Skeletal muscle tissue (tissue), 4 donors: ENCODE results near the gene SPARCL1. TPM values are rescaled to one million over a fixed set of nuclear protein-coding genes. Genes with fewer than 3 reads are reported as not detected.

Experiments used
- H3K27ac ChIP-seq: one replicate; pipeline ENCODE4 v1.7.0; 2013; ENCODE audit warnings: mild to moderate bottlenecking, low read depth, low read length, inconsistent platforms
- H3K27me3 ChIP-seq, 3 donors: one replicate each; pipeline ENCODE4 v1.7.0; 2013; ENCODE audit warnings: low read length in 3 of 3; ENCODE audit not compliant: control insufficient read depth in 3 of 3, insufficient read depth in 3 of 3
- H3K36me3 ChIP-seq, 3 donors: one replicate each; pipeline ENCODE4 v1.7.0; 2013; ENCODE audit warnings: low read length in 3 of 3; ENCODE audit not compliant: control insufficient read depth in 3 of 3, insufficient read depth in 3 of 3
- H3K4me1 ChIP-seq, 3 donors: one replicate each; pipeline ENCODE4 v1.7.0; 2013; ENCODE audit warnings: low read length in 3 of 3, mild to moderate bottlenecking in 3 of 3; ENCODE audit not compliant: control insufficient read depth in 3 of 3, insufficient read depth in 3 of 3
- H3K4me3 ChIP-seq, 3 donors: one replicate each; pipeline ENCODE4 v1.7.0; 2013; ENCODE audit warnings: low read length in 3 of 3
- H3K9ac ChIP-seq, 3 donors: one replicate each; pipeline ENCODE4 v1.7.0; 2013; ENCODE audit warnings: low read length in 3 of 3, mild to moderate bottlenecking in 3 of 3, moderate library complexity in 2 of 3, low read depth in 1 of 3
- H3K9me3 ChIP-seq, 3 donors: one replicate each; pipeline ENCODE4 v1.7.0; 2013; ENCODE audit warnings: low read length in 3 of 3; ENCODE audit not compliant: control insufficient read depth in 3 of 3
- total RNA-seq: library from RNA; depleted of rRNA; stranded (reverse); fragments of >200 nt; gene quantifications from one replicate; pipeline ENCODE4 v1.2.3, GENCODE V29; 2014
- donor health status: Osteomylitis.

Gene SPARCL1
- total RNA-seq, 1 donor from 2014 or later = 116 TPM

- Histone ChIP-seq H3K9ac (no peak overlapping the region), H3K27me3 (no peaks in the 10 kb centered on the region), H3K36me3 (peaks cover 0 to 6% (median 5%) of the 10 kb centered on the region in 3 donors), H3K4me1 (peaks cover 5 to 12% (median 8%) of the 10 kb centered on the region in 3 donors), H3K4me3 (no peak overlapping the region), H3K27ac (peak overlapping the region; percentile 32), H3K9me3 (no peaks in the 10 kb centered on the region)
Measured at GRCh38 chr4:87506974-87507701, 22.0 kb downstream of the SPARCL1 start.

- Histone ChIP-seq H3K27me3 (no peaks in the 10 kb centered on the region), H3K9ac (no peak overlapping the region), H3K4me1 (peaks cover 5 to 11% (median 5%) of the 10 kb centered on the region in 3 donors), H3K36me3 (peaks cover 0 to 6% (median 5%) of the 10 kb centered on the region in 3 donors), H3K4me3 (no peak overlapping the region), H3K27ac (no peak overlapping the region), H3K9me3 (no peaks in the 10 kb centered on the region)
Measured at GRCh38 chr4:87505862-87506261, 23.3 kb downstream of the SPARCL1 start.

GRCh38 chr4:87502580-87503238, 26.5 kb downstream of the SPARCL1 start:
- Histone ChIP-seq H3K9ac (no peak overlapping the region), H3K4me1 (peaks cover 4 to 20% (median 4%) of the 10 kb centered on the region in 3 donors), H3K4me3 (no peak overlapping the region), H3K36me3 (no peaks in the 10 kb centered on the region), H3K27ac (peak overlapping the region; percentile 3), H3K9me3 (no peaks in the 10 kb centered on the region), H3K27me3 (no peaks in the 10 kb centered on the region)

- Histone ChIP-seq H3K27me3 (no peaks in the 10 kb centered on the region), H3K4me1 (peaks cover 0 to 16% (median 2%) of the 10 kb centered on the region in 3 donors), H3K9ac (no peak overlapping the region), H3K27ac (no peak overlapping the region), H3K9me3 (no peaks in the 10 kb centered on the region), H3K36me3 (no peaks in the 10 kb centered on the region), H3K4me3 (no peak overlapping the region)
Measured at GRCh38 chr4:87500092-87500462, 29.1 kb downstream of the SPARCL1 start.

DNA sequence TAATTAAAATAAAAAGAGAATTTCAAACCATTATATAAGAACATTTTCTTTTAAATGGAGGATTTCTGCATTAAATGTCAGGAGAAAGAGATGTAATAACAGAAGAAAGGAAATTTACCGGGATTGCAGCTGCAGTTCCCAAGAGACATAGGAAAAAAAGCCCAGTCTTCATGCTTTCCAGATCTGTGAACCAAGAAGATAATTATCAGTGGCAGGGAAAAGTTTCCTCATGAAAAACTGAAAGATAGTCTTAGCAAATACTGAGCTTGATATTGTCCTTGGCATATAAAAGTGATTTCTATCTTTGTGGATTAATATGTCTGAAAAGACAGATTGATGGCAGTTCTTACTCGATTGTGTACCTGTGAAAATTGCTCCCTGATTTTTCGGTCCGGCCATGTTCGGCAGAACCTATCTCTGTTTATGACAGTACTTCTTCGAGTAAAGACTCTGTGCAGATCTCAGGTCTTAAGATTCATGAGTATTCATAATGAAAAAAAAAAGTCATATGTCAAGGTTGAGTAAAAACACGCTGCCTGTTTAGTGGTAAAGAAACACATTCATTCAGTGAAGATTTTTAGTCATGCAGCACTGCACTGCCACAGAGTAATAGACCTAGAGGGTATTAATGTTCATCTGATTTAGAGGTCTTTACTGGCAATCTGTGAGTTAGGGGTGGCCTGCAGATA, 29.6 kb downstream of the SPARCL1 start:
- Histone ChIP-seq H3K36me3 (no peaks in the 10 kb centered on the region), H3K9me3 (no peaks in the 10 kb centered on the region), H3K9ac (no peak overlapping the region), H3K27ac (no peak overlapping the region), H3K4me1 (peaks cover 0 to 16% (median 2%) of the 10 kb centered on the region in 3 donors), H3K27me3 (no peaks in the 10 kb centered on the region), H3K4me3 (no peak overlapping the region)

GRCh38 chr4:87498446-87498900, 30.7 kb downstream of the SPARCL1 start:
- Histone ChIP-seq H3K9ac (no peak overlapping the region), H3K27me3 (no peaks in the 10 kb centered on the region), H3K4me1 (peaks cover 0 to 20% (median 6%) of the 10 kb centered on the region in 3 donors), H3K4me3 (peak overlapping the region in 2 of 3 donors; percentile 31 to 60), H3K27ac (peak overlapping the region; percentile 9), H3K36me3 (peaks cover 4 to 9% (median 7%) of the 10 kb centered on the region in 3 donors), H3K9me3 (no peaks in the 10 kb centered on the region)

GRCh38 chr4:87497578-87497977, 31.6 kb downstream of the SPARCL1 start:
- peaks cover 4 to 10% (median 7%) of the 10 kb centered on the region in 3 donors for H3K36me3 ChIP-seq

DNA sequence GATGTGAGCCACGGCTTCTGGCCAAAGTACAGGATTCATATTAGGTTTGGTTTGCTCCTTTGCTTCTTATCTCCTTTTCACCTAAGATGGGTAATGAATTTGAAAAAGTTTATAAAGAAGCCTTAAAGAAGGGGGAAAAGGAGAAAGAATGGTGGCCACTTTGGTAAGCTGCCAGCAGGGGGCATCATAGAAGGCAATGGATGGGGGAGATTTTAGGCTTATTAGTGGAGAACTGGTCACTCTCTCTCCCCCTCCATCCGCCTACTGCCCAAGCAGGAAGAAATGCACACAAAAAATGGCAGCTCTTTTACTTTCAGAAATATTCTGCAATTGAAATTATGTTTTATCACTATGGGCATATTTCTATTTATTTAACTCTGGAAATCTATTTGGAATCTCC, 32.0 kb downstream of the SPARCL1 start:
- H3K36me3 ChIP-seq = peaks cover 4 to 10% (median 7%) of the 10 kb centered on the region in 3 donors
- peaks cover 0 to 22% (median 6%) of the 10 kb centered on the region in 3 donors for H3K4me1 ChIP-seq
- no peak overlapping the region for H3K27ac ChIP-seq
- H3K27me3 ChIP-seq = no peaks in the 10 kb centered on the region
- no peaks in the 10 kb centered on the region for H3K9me3 ChIP-seq
- no peak overlapping the region for H3K4me3 ChIP-seq
- no peak overlapping the region for H3K9ac ChIP-seq

More at GRCh38 chr4:87497578-87497977, 31.6 kb downstream of the SPARCL1 start:
- Histone ChIP-seq H3K9me3 (no peaks in the 10 kb centered on the region), H3K27me3 (no peaks in the 10 kb centered on the region), H3K9ac (no peak overlapping the region), H3K27ac (peak overlapping the region; percentile 9), H3K4me1 (peaks cover 0 to 22% (median 6%) of the 10 kb centered on the region in 3 donors), H3K4me3 (no peak overlapping the region)

DNA sequence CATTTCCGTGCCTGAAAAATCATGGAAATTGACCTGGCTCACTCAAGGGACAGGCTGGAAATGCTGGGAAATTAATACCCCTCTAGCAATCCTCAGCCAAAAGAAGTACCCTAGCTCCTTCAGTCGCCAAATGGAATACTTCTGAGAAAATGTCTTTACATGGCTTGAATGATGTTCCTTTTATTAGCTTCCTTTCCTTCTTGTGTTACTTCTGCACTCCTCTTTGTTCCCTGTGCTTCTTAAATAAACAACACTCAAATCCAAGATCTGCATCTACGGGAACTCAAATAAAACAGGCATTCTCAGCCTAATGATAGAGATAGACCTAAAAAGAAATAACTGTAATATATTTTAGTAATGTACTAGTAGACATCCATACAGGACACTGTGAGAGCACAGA, 36.1 kb downstream of the SPARCL1 start:
- Histone ChIP-seq H3K27ac (no peak overlapping the region), H3K4me1 (peaks cover 0 to 14% (median 11%) of the 10 kb centered on the region in 3 donors), H3K36me3 (peaks cover 8 to 25% (median 15%) of the 10 kb centered on the region in 3 donors)

More for the DNA sequence above, 36.1 kb downstream of the SPARCL1 start:
- Histone ChIP-seq H3K9me3 (peaks cover 0 to 3% (median 0%) of the 10 kb centered on the region in 3 donors), H3K27me3 (no peaks in the 10 kb centered on the region), H3K9ac (no peak overlapping the region), H3K4me3 (no peak overlapping the region)
